NCI-H748 (cell line): ENCODE measurements around the gene MARCHF9.
A peak's percentile ranks its signal among the peaks of the same experiment; 100 is the strongest.

Experiments used
- DNase-seq: peaks from one replicate; lab custom pipeline; 2025; ENCODE audit not compliant: unreplicated experiment; lab: John Stamatoyannopoulos, UW

MARCHF9 gene

GRCh38 chr12:57753756-57754337 lies 1.1 kb upstream of the MARCHF9 start:
- DNase-seq = no peak

GRCh38 chr12:57755194-57755453 lies 221 bp downstream of the MARCHF9 start:
- no peak for DNase-seq

GRCh38 chr12:57755454-57756372 lies 810 bp downstream of the MARCHF9 start:
- peak; percentile 54 for DNase-seq

- DNase-seq = peak; percentile 69
These were observed 1.8 kb downstream of the MARCHF9 start for GRCh38 chr12:57756406-57757341.

- no peak for DNase-seq
These were observed 2.9 kb downstream of the MARCHF9 start for GRCh38 chr12:57757771-57758170.

GRCh38 chr12:57758552-57759359 lies 3.9 kb downstream of the MARCHF9 start:
- no peak for DNase-seq

- peak; percentile 37 for DNase-seq
These were observed 4.6 kb downstream of the MARCHF9 start for GRCh38 chr12:57759360-57759980.

- DNase-seq = no peak
These were observed 5.6 kb downstream of the MARCHF9 start for GRCh38 chr12:57760347-57760982.

GRCh38 chr12:57761391-57761998 lies 6.6 kb downstream of the MARCHF9 start:
- no peak for DNase-seq

- DNase-seq = no peak
These were observed 7.6 kb downstream of the MARCHF9 start for GRCh38 chr12:57762463-57762862.

GRCh38 chr12:57763881-57764661 lies 9.2 kb downstream of the MARCHF9 start:
- DNase-seq = no peak

- peak; percentile 69 for DNase-seq
These were observed 9.7 kb downstream of the MARCHF9 start for GRCh38 chr12:57764662-57765002.

- peak; percentile 50 for DNase-seq
These were observed 10.2 kb downstream of the MARCHF9 start for GRCh38 chr12:57765003-57765697.

GRCh38 chr12:57765698-57766463 lies 11.0 kb downstream of the MARCHF9 start:
- peak; percentile 35 for DNase-seq

GRCh38 chr12:57766464-57767304 lies 11.8 kb downstream of the MARCHF9 start, which contains the start of gene CYP27B1:
Gene CYP27B1 (minus strand): TSS chr12:57767078. CDS start chr12:57767041, 37 bp downstream.
- peak; percentile 43 for DNase-seq

- no peak for DNase-seq
These were observed 12.4 kb downstream of the MARCHF9 start for GRCh38 chr12:57767305-57767698.
